DMS 273 (cell line): ENCODE results near the gene SMC2.

Experiments
- DNase-seq: peaks from one replicate; lab custom pipeline; 2025; ENCODE audit not compliant: unreplicated experiment; lab: John Stamatoyannopoulos, UW

The SMC2 gene

GRCh38 chr9:104093647-104094533, at the start of gene SMC2:
Gene SMC2 (plus strand): TSS chr9:104094309. CDS start chr9:104095385, 1,076 bp downstream.
- DNase-seq, result peak; percentile 95

- no peak for DNase-seq
Measured at GRCh38 chr9:104068546-104068945, 25.6 kb upstream of the SMC2 start.

GRCh38 chr9:104069288-104069687, 24.8 kb upstream of the SMC2 start:
- DNase-seq, result no peak

GRCh38 chr9:104071589-104071988, 22.5 kb upstream of the SMC2 start:
- DNase-seq, result no peak

GRCh38 chr9:104073098-104073769, 20.9 kb upstream of the SMC2 start:
- no peak for DNase-seq

- DNase-seq, result no peak
Measured at GRCh38 chr9:104073770-104074133, 20.4 kb upstream of the SMC2 start.

- DNase-seq, result no peak
Measured at GRCh38 chr9:104074876-104075275, 19.2 kb upstream of the SMC2 start.

- no peak for DNase-seq
Measured at GRCh38 chr9:104075801-104076753, 18.0 kb upstream of the SMC2 start.

- DNase-seq, result no peak
Measured at GRCh38 chr9:104078596-104078995, 15.5 kb upstream of the SMC2 start.

GRCh38 chr9:104080983-104081382, 13.1 kb upstream of the SMC2 start:
- no peak for DNase-seq

- no peak for DNase-seq
Measured at GRCh38 chr9:104082168-104082567, 11.9 kb upstream of the SMC2 start.

- DNase-seq, result no peak
Measured at GRCh38 chr9:104085525-104085924, 8.6 kb upstream of the SMC2 start.

- DNase-seq, result no peak
Measured at GRCh38 chr9:104087894-104088293, 6.2 kb upstream of the SMC2 start.

GRCh38 chr9:104088416-104088815, 5.7 kb upstream of the SMC2 start:
- no peak for DNase-seq

- no peak for DNase-seq
Measured at GRCh38 chr9:104090578-104090977, 3.5 kb upstream of the SMC2 start.

GRCh38 chr9:104091116-104091515, 3.0 kb upstream of the SMC2 start:
- DNase-seq, result no peak

GRCh38 chr9:104091708-104092107, 2.4 kb upstream of the SMC2 start:
- DNase-seq, result peak; percentile 7

GRCh38 chr9:104092192-104092591, 1.9 kb upstream of the SMC2 start:
- DNase-seq, result no peak

- peak; percentile 57 for DNase-seq
Measured at GRCh38 chr9:104092875-104093600, 1.1 kb upstream of the SMC2 start.

GRCh38 chr9:104094534-104095015, 466 bp downstream of the SMC2 start:
- DNase-seq, result peak; percentile 56
